Small intestine (tissue), 7 donors: ENCODE data around the gene UROC1. TPM values are rescaled to one million over a fixed set of nuclear protein-coding genes. Genes with fewer than 3 reads are reported as not detected.

ENCODE experiments used
- DNase-seq, 2 donors: peaks; one replicate each; pipeline versions ENCODE4 v3.0.0 to v3.0.0-alpha.2; 2013
- FAIRE-seq: peaks from 2 replicates; lab custom pipeline; 2012; peaks lifted over from hg19 to GRCh38; lab: Jason Lieb, UNC
- H3K27ac ChIP-seq, 3 donors: one replicate each; pipeline ENCODE4 v1.5.1; 2013; ENCODE audit warnings: low read length in 2 of 3, mild to moderate bottlenecking in 2 of 3, control low read depth in 1 of 3, inconsistent platforms in 1 of 3, low read depth in 1 of 3, moderate library complexity in 1 of 3
- H3K27me3 ChIP-seq, 3 donors: one replicate each; pipeline ENCODE4 v1.6.1; 2013; ENCODE audit warnings: low read length in 3 of 3, inconsistent platforms in 1 of 3; ENCODE audit not compliant: control insufficient read depth in 3 of 3, insufficient read depth in 3 of 3
- H3K36me3 ChIP-seq, 3 donors: one replicate each; pipeline ENCODE4 v1.6.1; 2013; ENCODE audit warnings: low read length in 3 of 3, inconsistent platforms in 1 of 3, low read depth in 1 of 3, mild to moderate bottlenecking in 1 of 3, moderate library complexity in 1 of 3; ENCODE audit not compliant: control insufficient read depth in 3 of 3, insufficient read depth in 2 of 3
- H3K4me1 ChIP-seq, 3 donors: one replicate each; pipeline ENCODE4 v1.6.1; 2013; ENCODE audit warnings: low read length in 2 of 3, inconsistent platforms in 1 of 3, low read depth in 1 of 3, mild to moderate bottlenecking in 1 of 3, moderate library complexity in 1 of 3; ENCODE audit not compliant: control insufficient read depth in 3 of 3, insufficient read depth in 2 of 3
- H3K4me3 ChIP-seq, 3 donors: one replicate each; pipeline ENCODE4 v1.5.1; 2013; ENCODE audit warnings: low read length in 3 of 3, control low read depth in 1 of 3, inconsistent platforms in 1 of 3, low read depth in 1 of 3, mild to moderate bottlenecking in 1 of 3, moderate library complexity in 1 of 3
- H3K9me3 ChIP-seq, 2 donors: one replicate each; pipeline ENCODE4 v1.6.1; 2013; ENCODE audit warnings: low read depth in 1 of 2, low read length in 1 of 2; ENCODE audit not compliant: control insufficient read depth in 2 of 2, insufficient read depth in 1 of 2
- WGBS, 3 donors: extraction: QIAGEN DNeasy Blood & Tissue Kit; methylation state at CpG; one replicate each; pipeline ENCODE4 v1.1.7; 2013; 5-methylcytosine and 5-hydroxymethylcytosine counted together
- polyA plus RNA-seq, 4 donors: library from polyadenylated mRNA; stranded (reverse) in 3 of 4; unstranded in 1 of 4; fragments of 200-250 nt in 3 of 4; fragments of 120-200 nt in 1 of 4; gene quantifications; one replicate each; pipeline versions ENCODE4 v1.2.1 to v1.2.3, GENCODE V29; 2013
- donor health status: healthy with polysubstance abuse.
- donor health status: control.
- donor health status: control.
- donor health status: Bipolar disorder and iron deficiency.
- donor health status: healthy.

UROC1 gene
- polyA plus RNA-seq, 4 donors, result 0.07 to 0.27 TPM; not detected in 2

GRCh38 chr3:126529585-126530170 lies 12.1 kb upstream of the UROC1 start:
- FAIRE-seq (no peak), DNase-seq (no peak)
- Histone ChIP-seq H3K4me3 (no peak overlapping the region), H3K27ac (peak overlapping the region in 1 of 3 donors; percentile 97), H3K36me3 (peaks cover 0 to 43% (median 0%) of the 10 kb centered on the region in 3 donors), H3K4me1 (peaks cover 0 to 57% (median 0%) of the 10 kb centered on the region in 3 donors), H3K9me3 (no peaks in the 10 kb centered on the region), H3K27me3 (peaks cover 0 to under 1% (median 0%) of the 10 kb centered on the region in 3 donors)
- 61 to 77% (median 67%) methylated on average over 7 of the region's 7 CpGs for WGBS, 3 donors

- 48 to 64% (median 54%) methylated on average over 14 of the region's 14 CpGs for WGBS, 3 donors
- Histone ChIP-seq H3K4me1 (peaks cover 0 to 57% (median 0%) of the 10 kb centered on the region in 3 donors), H3K36me3 (peaks cover 0 to 43% (median 0%) of the 10 kb centered on the region in 3 donors), H3K27me3 (peaks cover 0 to 4% (median under 1%) of the 10 kb centered on the region in 3 donors), H3K4me3 (no peak overlapping the region), H3K27ac (peak overlapping the region in 1 of 3 donors; percentile 97), H3K9me3 (no peaks in the 10 kb centered on the region)
- DNase-seq (peak; percentile 32 to 93), FAIRE-seq (no peak)
Measured at GRCh38 chr3:126528800-126529541, 11.4 kb upstream of the UROC1 start.

- FAIRE-seq (no peak), DNase-seq (no peak)
- peaks cover 0 to 43% (median 0%) of the 10 kb centered on the region in 3 donors for H3K36me3 ChIP-seq
- 65 to 78% (median 70%) methylated on average over 5 of the region's 5 CpGs for WGBS, 3 donors
- peaks cover 0 to 6% (median 4%) of the 10 kb centered on the region in 3 donors for H3K27me3 ChIP-seq
- H3K4me1 ChIP-seq, result peaks cover 0 to 60% (median 0%) of the 10 kb centered on the region in 3 donors
- no peak overlapping the region for H3K4me3 ChIP-seq
- no peaks in the 10 kb centered on the region for H3K9me3 ChIP-seq
- H3K27ac ChIP-seq, result peak overlapping the region in 1 of 3 donors; percentile 97
Measured at GRCh38 chr3:126528419-126528799, 10.8 kb upstream of the UROC1 start.

- H3K9me3 ChIP-seq, result no peaks in the 10 kb centered on the region
- no peak overlapping the region for H3K4me3 ChIP-seq
- WGBS, 3 donors, result 77 to 87% (median 82%) methylated on average over 6 of the region's 6 CpGs
- peaks cover 0 to 43% (median 0%) of the 10 kb centered on the region in 3 donors for H3K36me3 ChIP-seq
- peak overlapping the region in 1 of 3 donors; percentile 97 for H3K27ac ChIP-seq
- peaks cover 0 to 6% (median 4%) of the 10 kb centered on the region in 3 donors for H3K27me3 ChIP-seq
- DNase-seq, result no peak
- peaks cover 0 to 68% (median 0%) of the 10 kb centered on the region in 3 donors for H3K4me1 ChIP-seq
- FAIRE-seq, result no peak
Measured at GRCh38 chr3:126527455-126528211, 10.1 kb upstream of the UROC1 start.

- Histone ChIP-seq H3K9me3 (no peaks in the 10 kb centered on the region), H3K27me3 (peaks cover 0 to 6% (median 4%) of the 10 kb centered on the region in 3 donors), H3K27ac (peak overlapping the region in 1 of 3 donors; percentile 97), H3K4me3 (no peak overlapping the region), H3K36me3 (peaks cover 0 to 43% (median 0%) of the 10 kb centered on the region in 3 donors), H3K4me1 (peaks cover 0 to 70% (median 0%) of the 10 kb centered on the region in 3 donors)
- WGBS, 3 donors, result 84 to 92% (median 88%) methylated on average over 7 of the region's 7 CpGs
- no peak for FAIRE-seq
- no peak for DNase-seq
Measured at GRCh38 chr3:126527006-126527405, 9.4 kb upstream of the UROC1 start.

- Histone ChIP-seq H3K27me3 (peaks cover 0 to 6% (median 4%) of the 10 kb centered on the region in 3 donors), H3K4me1 (peaks cover 0 to 70% (median 0%) of the 10 kb centered on the region in 3 donors)
Measured at GRCh38 chr3:126526668-126527005, 9.1 kb upstream of the UROC1 start.

GRCh38 chr3:126525853-126526667 lies 8.5 kb upstream of the UROC1 start:
- WGBS, 3 donors, result 87 to 92% (median 91%) methylated on average over 8 of the region's 8 CpGs
- Histone ChIP-seq H3K9me3 (no peaks in the 10 kb centered on the region), H3K4me1 (peaks cover 0 to 70% (median 0%) of the 10 kb centered on the region in 3 donors), H3K27ac (peak overlapping the region in 1 of 3 donors; percentile 93), H3K36me3 (peaks cover 0 to 42% (median 0%) of the 10 kb centered on the region in 3 donors), H3K4me3 (no peak overlapping the region), H3K27me3 (peaks cover 0 to 6% (median 4%) of the 10 kb centered on the region in 3 donors)
- FAIRE-seq (no peak), DNase-seq (no peak)

More at GRCh38 chr3:126526668-126527005, 9.1 kb upstream of the UROC1 start:
- FAIRE-seq (no peak), DNase-seq (no peak)
- H3K36me3 ChIP-seq, result peaks cover 0 to 43% (median 0%) of the 10 kb centered on the region in 3 donors
- peak overlapping the region in 1 of 3 donors; percentile 93 for H3K27ac ChIP-seq
- no peaks in the 10 kb centered on the region for H3K9me3 ChIP-seq
- H3K4me3 ChIP-seq, result no peak overlapping the region
- WGBS, 3 donors, result 81 to 85% (median 85%) methylated on average over 7 of the region's 7 CpGs
